Smooth muscle cell of the umbilical artery (primary cell): ENCODE measurements around the gene SCN7A. TPM values are rescaled to one million over a fixed set of nuclear protein-coding genes. Genes with fewer than 3 reads are reported as not detected.

ENCODE experiments used
- total RNA-seq: library from RNA; depleted of rRNA; stranded (reverse); fragments of >200 nt; gene quantifications from 2 replicates; pipeline ENCODE4 v1.2.3, GENCODE V29; 2014

Gene SCN7A
- total RNA-seq = under 0.01 and 0.23 TPM in 2 replicates

DNA sequence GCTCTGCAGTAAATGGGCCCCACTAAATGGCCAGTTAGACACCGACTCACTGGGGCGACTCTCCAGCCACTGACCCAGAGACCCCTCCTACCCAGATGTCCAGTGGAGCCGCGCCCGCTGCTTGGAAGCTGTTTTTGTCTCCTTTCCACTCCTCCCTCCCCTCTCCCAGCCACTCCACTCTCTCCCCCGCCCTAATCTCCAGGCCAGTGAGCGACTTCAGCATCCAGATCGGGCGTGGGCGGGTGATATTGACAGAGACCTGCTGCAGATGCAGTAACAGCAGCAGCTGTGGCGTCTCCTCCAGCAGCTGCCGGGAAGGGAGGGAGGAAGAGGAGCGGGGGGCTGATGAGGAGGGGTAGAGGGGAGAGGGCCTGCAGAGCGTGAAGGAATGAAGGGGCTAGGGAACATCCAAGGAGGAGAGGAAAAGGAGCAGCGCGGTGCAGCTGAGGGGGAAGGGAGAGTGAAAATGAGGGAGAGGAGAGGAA is at the start of gene SCN7A:
Gene SCN7A, minus strand, starts transcription at position 110 of the 485 bp plus-strand sequence. CDS start 16,553 bp downstream, outside the sequence.

DNA sequence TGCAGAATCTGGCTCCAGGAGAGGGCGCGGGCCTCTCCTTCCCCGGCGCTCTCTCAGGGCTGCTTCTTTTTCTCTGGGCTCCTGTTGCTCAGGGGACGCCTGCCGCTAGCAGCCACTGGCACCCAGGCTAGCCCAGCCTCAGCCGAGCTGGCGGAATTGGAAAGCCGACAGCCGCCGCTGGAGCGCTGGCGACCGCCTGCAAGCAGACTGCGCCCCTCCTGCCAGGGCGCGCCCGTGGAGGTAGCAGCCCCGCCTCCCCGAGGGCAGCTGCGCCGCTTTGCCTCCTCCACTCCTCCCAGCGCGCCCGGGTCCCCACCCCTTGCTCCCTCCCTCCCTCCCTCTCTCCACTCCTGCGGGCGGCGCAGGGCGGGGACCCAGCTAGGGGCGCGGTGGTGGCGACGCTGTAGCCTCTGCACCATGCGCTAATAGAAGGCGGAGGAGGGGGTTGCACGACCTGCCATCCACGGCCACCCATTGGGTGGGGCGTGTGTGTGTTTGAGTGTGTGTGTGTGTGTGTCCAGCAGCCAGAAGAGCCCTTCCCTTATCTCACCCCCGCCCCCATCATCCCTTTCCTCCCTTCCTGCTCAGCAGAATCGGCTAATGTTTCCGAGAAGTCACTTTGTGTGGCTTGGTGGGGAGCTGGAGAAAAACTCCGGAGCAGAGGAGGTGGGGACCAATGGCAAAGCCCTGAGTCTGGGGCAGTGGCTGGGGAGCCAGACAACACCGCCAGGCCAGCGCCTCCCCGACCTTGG is 118.1 kb downstream of the SCN7A start, which contains the start of gene SCN9A:
Gene SCN9A, minus strand, starts transcription at position 209 of the 752 bp plus-strand sequence. CDS start 64,188 bp downstream, outside the sequence.

Other genes starting within 250 kb of the SCN7A start
- 22.9 and 57.8 TPM in 2 replicates for gene SCN9A, start 118.3 kb downstream of the SCN7A start, total RNA-seq